H9 (cell line): ENCODE results near the gene PRKCA. TPM values are rescaled to one million over a fixed set of nuclear protein-coding genes. Genes with fewer than 3 reads are reported as not detected.

Experiments
- DNase-seq: peaks from one replicate; pipeline ENCODE4 v3.0.0-alpha.2; 2017
- H2AFZ ChIP-seq: one replicate; pipeline ENCODE4 v1.6.1; 2013; ENCODE audit warnings: mild to moderate bottlenecking, low read length, control low read depth, moderate library complexity
- H2AK5ac ChIP-seq: 2 replicates; pipeline ENCODE4 v1.6.1; 2013; ENCODE audit warnings: low read length, control low read depth, mixed read lengths; ENCODE audit not compliant: insufficient read length
- H2BK120ac ChIP-seq: one replicate; pipeline ENCODE4 v1.6.1; 2013; ENCODE audit warnings: low read depth, mild to moderate bottlenecking, low read length, control low read depth, inconsistent platforms; ENCODE audit not compliant: poor library complexity, severe bottlenecking
- H2BK12ac ChIP-seq: 2 replicates; pipeline ENCODE4 v1.6.1; 2013; ENCODE audit warnings: low read length, control low read depth, mixed read lengths, low read depth; ENCODE audit not compliant: insufficient read length
- H2BK15ac ChIP-seq: 2 replicates; pipeline ENCODE4 v1.6.1; 2013; ENCODE audit warnings: low read depth, low read length, control low read depth
- H2BK20ac ChIP-seq: one replicate; pipeline ENCODE4 v1.6.1; 2013; ENCODE audit warnings: low read depth, mild to moderate bottlenecking, low read length, control low read depth, inconsistent platforms; ENCODE audit not compliant: poor library complexity, severe bottlenecking
- H2BK5ac ChIP-seq: 2 replicates; pipeline ENCODE4 v1.6.1; 2013; ENCODE audit warnings: low read length, control low read depth, mixed read lengths; ENCODE audit not compliant: insufficient read length
- H3K14ac ChIP-seq: 2 replicates; pipeline ENCODE4 v1.6.1; 2013; ENCODE audit warnings: low read length, control low read depth; ENCODE audit not compliant: insufficient read depth
- H3K18ac ChIP-seq: 2 replicates; pipeline ENCODE4 v1.6.1; 2013; ENCODE audit warnings: low read depth, mild to moderate bottlenecking, mixed read lengths, low read length, control low read depth; ENCODE audit not compliant: insufficient read length
- H3K23ac ChIP-seq: 2 replicates; pipeline ENCODE4 v1.6.1; 2013; ENCODE audit warnings: low read length, control low read depth, mixed read lengths, low read depth; ENCODE audit not compliant: insufficient read length
- H3K23me2 ChIP-seq: 2 replicates; pipeline ENCODE4 v1.6.1; 2013; ENCODE audit warnings: low read depth, mild to moderate bottlenecking, mixed read lengths, low read length, control low read depth; ENCODE audit not compliant: insufficient read length, poor library complexity, severe bottlenecking
- H3K27ac ChIP-seq: 2 replicates; pipeline ENCODE4 v1.5.1; 2013; ENCODE audit warnings: low read length, control low read depth, mixed read lengths, low read depth; ENCODE audit not compliant: insufficient read length
- H3K27me3 ChIP-seq: 2 replicates; pipeline ENCODE4 v1.6.1; 2013; ENCODE audit warnings: low read length, control low read depth, inconsistent platforms; ENCODE audit not compliant: insufficient read depth
- H3K4ac ChIP-seq: 2 replicates; pipeline ENCODE4 v1.6.1; 2013; ENCODE audit warnings: low read depth, mild to moderate bottlenecking, control low read depth, inconsistent platforms, low read length, moderate library complexity
- H3K4me1 ChIP-seq: 2 replicates; pipeline ENCODE4 v1.6.1; 2013; ENCODE audit warnings: low read length, control low read depth, inconsistent platforms; ENCODE audit not compliant: insufficient read depth
- H3K4me2 ChIP-seq: 2 replicates; pipeline ENCODE4 v1.6.1; 2013; ENCODE audit warnings: low read length, control low read depth, mixed read lengths; ENCODE audit not compliant: insufficient read length, insufficient read depth
- H3K56ac ChIP-seq: 2 replicates; pipeline ENCODE4 v1.6.1; 2013; ENCODE audit warnings: low read depth, mild to moderate bottlenecking, mixed read lengths, low read length, control low read depth; ENCODE audit not compliant: insufficient read length
- H3K79me1 ChIP-seq: 2 replicates; pipeline ENCODE4 v1.6.1; 2013; ENCODE audit warnings: low read depth, mild to moderate bottlenecking, moderate library complexity, low read length, control low read depth, inconsistent platforms; ENCODE audit not compliant: insufficient read depth, poor library complexity, severe bottlenecking
- H3K79me2 ChIP-seq: 2 replicates; pipeline ENCODE4 v1.6.1; 2013; ENCODE audit warnings: low read length, control low read depth, inconsistent platforms; ENCODE audit not compliant: insufficient read depth
- H3K9ac ChIP-seq: 2 replicates; pipeline ENCODE4 v1.6.1; 2013; ENCODE audit warnings: low read length, control low read depth, mixed read lengths; ENCODE audit not compliant: insufficient read length; ENCODE audit errors: extremely low read depth
- H3K9me3 ChIP-seq: one replicate; pipeline ENCODE4 v1.6.1; 2013; ENCODE audit warnings: low read depth, low read length, inconsistent platforms; ENCODE audit not compliant: control insufficient read depth
- H3T11ph ChIP-seq: one replicate; pipeline ENCODE4 v1.6.1; 2013; ENCODE audit warnings: mild to moderate bottlenecking, low read length, control low read depth, inconsistent platforms
- H4K20me1 ChIP-seq: one replicate; pipeline ENCODE4 v1.6.1; 2013; ENCODE audit not compliant: control insufficient read depth, insufficient read length, insufficient read depth
- H4K5ac ChIP-seq: 2 replicates; pipeline ENCODE4 v1.6.1; 2013; ENCODE audit warnings: low read depth, mild to moderate bottlenecking, mixed read lengths, low read length, control low read depth; ENCODE audit not compliant: insufficient read length
- H4K8ac ChIP-seq: replicated peaks from 2 replicates; pipeline ENCODE4 v1.6.1; 2013; ENCODE audit warnings: low read length, control low read depth, mixed read lengths, low read depth; ENCODE audit not compliant: insufficient read length
- H4K91ac ChIP-seq: 2 replicates; pipeline ENCODE4 v1.6.1; 2013; ENCODE audit warnings: low read depth, mild to moderate bottlenecking, moderate library complexity, mixed read lengths, low read length, control low read depth; ENCODE audit not compliant: insufficient read length
- H3K27ac Mint-ChIP-seq, 3 experiments: 2 replicates in 2 of 3; 3 replicates in 1 of 3; pipeline ENCODE4 v1.8.0; 2020 to 2021; ENCODE audit warnings: mixed read lengths in 3 of 3, mild to moderate bottlenecking in 1 of 3, moderate library complexity in 1 of 3
- H3K27me3 Mint-ChIP-seq: 2 replicates; pipeline ENCODE4 v1.8.0; 2021; ENCODE audit warnings: low read depth, mild to moderate bottlenecking, moderate library complexity, mixed read lengths
- H3K36me3 Mint-ChIP-seq, 3 experiments: 2 replicates in 2 of 3; 3 replicates in 1 of 3; pipeline ENCODE4 v1.8.0; 2020 to 2021; ENCODE audit warnings: low read depth in 3 of 3, mixed read lengths in 3 of 3; ENCODE audit not compliant: insufficient read depth in 1 of 3
- H3K4me1 Mint-ChIP-seq, 2 experiments: 2 replicates each; pipeline ENCODE4 v1.8.0; 2020; ENCODE audit warnings: mixed read lengths in 2 of 2
- H3K4me3 Mint-ChIP-seq, 2 experiments: 2 replicates in 1 of 2; 3 replicates in 1 of 2; pipeline ENCODE4 v1.8.0; 2020 to 2021; ENCODE audit warnings: mild to moderate bottlenecking in 2 of 2, mixed read lengths in 2 of 2, moderate library complexity in 1 of 2
- H3K9me3 Mint-ChIP-seq, 2 experiments: 2 replicates in 1 of 2; 3 replicates in 1 of 2; pipeline ENCODE4 v1.8.0; 2020; ENCODE audit warnings: mild to moderate bottlenecking in 2 of 2, mixed read lengths in 2 of 2, moderate library complexity in 1 of 2
- CTCF ChIP-seq: fragments of 200-600 bp; sonication (generic); conservative IDR thresholded peaks from 3 replicates; pipeline ENCODE4 v1.8.0; 2021; ENCODE audit warnings: antibody characterized with exemption, mild to moderate bottlenecking
- WGBS: extraction: QIAGEN DNeasy Blood & Tissue Kit; methylation state at CpG from one replicate; pipeline ENCODE4 v1.1.7; 2013; ENCODE audit warnings: missing lambda C conversion rate, low lambda C conversion rate, mixed read lengths; ENCODE audit not compliant: insufficient read length; ENCODE audit errors: extremely low coverage; 5-methylcytosine and 5-hydroxymethylcytosine counted together
- total RNA-seq: library from RNA; stranded (reverse); gene quantifications from 2 replicates; pipeline ENCODE4 v1.2.1, GENCODE V29; 2021

PRKCA gene
- total RNA-seq, 1 experiment from 2014 or later: 10.5 TPM

- Mint-ChIP-seq H3K27ac (peak overlapping the region in 2 of 3 experiments; percentile 78 to 88; a peak in 5 of 7 replicates), H3K9me3 (peaks cover 16 to 17% of the 10 kb centered on the region in 2 experiments), H3K36me3 (peaks cover 8 to 20% (median 10%) of the 10 kb centered on the region in 3 experiments), H3K27me3 (no peaks in the 10 kb centered on the region; the same call in 1 of the 2 replicates), H3K4me1 (peaks cover 33 to 42% of the 10 kb centered on the region in 2 experiments), H3K4me3 (peak overlapping the region in 1 of 2 experiments; percentile 23; a peak in 1 of 5 replicates)
- Histone ChIP-seq H4K20me1 (no peaks in the 10 kb centered on the region), H3K18ac (no peak overlapping the region), H3K23ac (no peak overlapping the region), H4K91ac (no peak overlapping the region), H3K4me1 (peaks cover 8% of the 10 kb centered on the region; the same call in 1 of the 2 replicates), H3K9ac (no peak overlapping the region), H3K14ac (no peak overlapping the region), H3K79me2 (no peaks in the 10 kb centered on the region), H4K8ac (no peak overlapping the region), H3K4ac (no peak overlapping the region), H3K23me2 (no peaks in the 10 kb centered on the region), H3K9me3 (no peaks in the 10 kb centered on the region), H2BK12ac (no peak overlapping the region), H2BK5ac (no peak overlapping the region), H2BK20ac (no peak overlapping the region), H3K27me3 (no peaks in the 10 kb centered on the region), H3K79me1 (no peaks in the 10 kb centered on the region), H2AFZ (no peak overlapping the region), H3K27ac (peak overlapping the region; percentile 78), H3K4me2 (peak overlapping the region; percentile 19), H4K5ac (no peak overlapping the region), H2BK120ac (no peak overlapping the region), H3K56ac (no peak overlapping the region), H2AK5ac (no peak overlapping the region), H2BK15ac (no peak overlapping the region), H3T11ph (no peak overlapping the region)
- DNase-seq: peak; percentile 58
- no CpG with 5 or more reads among the region's 3 CpGs for WGBS
- TF ChIP-seq CTCF: no peak
Observed at GRCh38 chr17:66549311-66549704, 246.9 kb downstream of the PRKCA start.
